NCI-H82 treated with DMSO at 0.1 percent for 48 hours (cell line): ENCODE data around the gene DFFB.
A peak's percentile ranks its signal among the peaks of the same experiment; 100 is the strongest.

Source experiments
- DNase-seq: peaks from one replicate; lab custom pipeline; 2025; ENCODE audit not compliant: unreplicated experiment; lab: John Stamatoyannopoulos, UW

Gene DFFB

DNA sequence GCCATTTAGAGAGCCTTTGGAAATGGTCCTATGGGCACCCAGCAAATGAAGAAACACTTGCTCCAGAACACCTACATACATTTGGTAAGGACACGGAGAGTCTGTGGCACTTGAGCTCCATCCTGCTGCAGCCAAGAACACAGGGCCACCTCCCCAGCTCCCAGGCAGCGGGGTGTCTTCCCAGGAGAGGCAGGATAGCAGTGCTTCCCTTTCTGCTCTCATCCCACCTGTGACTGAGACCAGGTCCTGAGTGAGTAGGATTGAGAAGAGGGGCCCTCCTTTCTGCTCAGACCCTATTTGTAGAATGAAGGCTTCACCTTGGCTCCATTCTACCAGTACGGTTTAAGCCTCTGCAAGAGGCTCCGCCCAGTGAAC, 38.7 kb downstream of the DFFB start:
- DNase-seq = no peak

DNA sequence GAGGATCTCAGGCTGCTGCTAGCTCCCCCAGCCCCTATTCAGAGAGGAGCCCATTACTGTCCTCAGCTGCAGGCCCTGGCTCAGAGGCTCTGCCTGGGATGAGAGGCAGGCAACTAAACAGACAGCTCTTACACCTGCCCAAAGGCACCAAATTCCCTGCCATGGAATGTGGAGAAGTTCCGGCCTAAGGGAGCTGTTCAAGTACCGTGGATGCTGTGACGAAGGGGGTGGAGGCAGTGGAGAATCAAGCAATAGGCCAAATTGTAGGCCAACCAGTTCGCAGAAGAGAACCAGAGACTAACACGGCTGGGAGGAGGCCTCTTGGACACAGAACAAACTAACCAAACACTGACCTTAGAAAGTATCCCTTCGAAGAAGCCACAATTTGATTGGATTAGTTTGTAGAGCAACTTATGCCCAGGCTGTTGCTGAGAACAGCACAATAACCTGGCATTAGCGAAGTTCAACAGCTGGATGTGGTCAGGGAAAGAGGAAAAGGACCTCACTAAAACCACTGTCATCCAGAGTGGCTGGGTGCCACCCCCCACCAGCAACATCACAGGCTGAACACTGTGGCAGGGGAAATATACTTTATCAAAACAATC, 39.2 kb downstream of the DFFB start:
- DNase-seq = no peak

- DNase-seq = no peak
Measured at GRCh38 chr1:3898475-3898735, 41.1 kb downstream of the DFFB start.

DNA sequence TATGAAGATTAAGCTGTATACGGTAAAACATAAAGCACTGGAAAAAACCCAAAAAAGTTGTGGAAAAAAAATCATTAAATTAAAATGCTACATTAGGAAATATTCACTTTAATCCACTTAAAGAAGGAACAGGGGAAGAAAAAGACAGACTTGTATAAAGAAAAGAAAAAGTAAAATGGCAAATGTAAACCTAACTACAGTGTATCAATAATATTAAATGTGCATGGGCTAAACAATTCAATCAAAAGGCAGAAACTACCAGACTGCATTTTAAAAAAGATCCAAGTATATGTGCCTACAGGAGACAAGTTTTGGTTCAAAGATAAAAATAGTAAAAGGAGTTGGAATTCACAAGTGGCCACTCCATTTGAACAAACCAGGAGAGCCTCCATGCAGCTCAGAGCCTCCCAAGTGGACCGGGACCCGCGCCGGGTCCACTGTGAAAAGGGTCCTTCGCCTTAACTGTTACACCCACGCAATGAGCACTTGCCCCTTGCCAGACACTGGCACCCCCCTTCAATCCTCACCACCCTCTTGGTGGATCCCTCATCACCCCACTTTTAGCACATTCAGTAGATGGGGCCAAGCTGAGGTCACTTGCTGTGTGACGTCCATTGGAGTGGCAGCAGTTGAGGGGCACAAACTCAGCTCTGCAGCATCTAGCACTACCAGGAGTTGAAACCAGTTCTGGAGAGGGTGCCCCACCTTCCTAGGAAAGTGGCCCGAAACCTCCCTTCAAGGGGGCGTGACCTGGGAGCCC, 41.9 kb downstream of the DFFB start:
- DNase-seq = no peak

GRCh38 chr1:3899754-3900149, 42.5 kb downstream of the DFFB start:
- no peak for DNase-seq

GRCh38 chr1:3900150-3900968, 43.1 kb downstream of the DFFB start, which contains the start of gene C1orf174:
TSS of gene C1orf174 (minus strand) at chr1:3900272. CDS start at chr1:3900186, 86 bp downstream.
- DNase-seq = peak; percentile 95

DNA sequence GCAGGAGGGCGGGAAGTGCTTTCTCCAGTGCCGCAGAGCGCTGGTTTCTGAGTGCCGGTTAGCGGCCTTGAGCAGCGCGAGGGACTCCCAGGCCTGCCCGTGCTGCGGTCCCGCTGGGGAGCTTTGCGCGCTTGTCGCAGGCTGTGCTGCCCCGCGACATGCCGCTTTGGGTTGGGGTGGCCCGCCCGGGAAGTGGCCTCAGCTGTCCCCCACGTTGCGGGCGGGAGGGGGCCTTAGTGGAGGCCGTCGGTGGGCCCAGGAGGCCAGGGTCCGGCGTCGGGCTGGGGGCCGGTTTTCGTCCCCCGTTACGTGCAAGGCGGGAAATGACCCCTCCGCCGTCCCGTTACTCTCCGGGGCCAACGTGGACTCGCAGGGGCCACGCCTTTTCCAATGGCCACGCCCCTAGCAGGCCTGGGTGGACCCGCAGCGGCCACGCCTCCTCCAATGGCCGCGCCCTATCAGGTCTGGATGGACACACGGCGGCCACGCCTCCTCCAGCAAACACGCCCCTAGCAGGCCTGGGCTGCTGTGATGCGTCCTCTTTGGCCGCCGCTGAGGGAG, 43.8 kb downstream of the DFFB start:
- DNase-seq = peak; percentile 75

- no peak for DNase-seq
Measured at GRCh38 chr1:3902111-3902511, 44.8 kb downstream of the DFFB start.

DNA sequence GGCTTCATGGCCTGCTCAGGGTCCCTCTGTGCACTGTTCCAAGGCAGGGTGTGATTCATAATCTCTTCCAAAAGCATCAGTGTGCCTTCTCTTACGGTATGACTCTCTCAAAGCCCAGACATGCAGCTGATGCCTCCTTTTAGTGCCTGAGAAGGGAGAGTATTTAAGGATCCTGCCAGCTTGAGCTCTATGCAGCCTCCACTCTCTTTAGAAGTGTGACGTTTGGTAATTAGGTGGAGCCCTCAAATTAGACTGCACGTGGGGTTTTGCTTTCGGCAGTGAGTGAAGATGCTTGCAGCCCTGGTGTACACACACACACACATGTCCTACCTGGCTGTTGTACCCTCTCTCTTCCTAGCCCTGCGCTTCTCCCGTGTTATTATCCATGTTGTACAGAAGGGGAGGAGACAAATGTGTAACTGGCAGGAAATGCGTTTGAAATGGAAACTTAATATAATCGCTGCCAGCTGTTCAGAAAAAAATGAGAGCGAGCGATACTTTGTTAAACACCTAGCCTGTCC, 45.4 kb downstream of the DFFB start:
- DNase-seq = no peak

DNA sequence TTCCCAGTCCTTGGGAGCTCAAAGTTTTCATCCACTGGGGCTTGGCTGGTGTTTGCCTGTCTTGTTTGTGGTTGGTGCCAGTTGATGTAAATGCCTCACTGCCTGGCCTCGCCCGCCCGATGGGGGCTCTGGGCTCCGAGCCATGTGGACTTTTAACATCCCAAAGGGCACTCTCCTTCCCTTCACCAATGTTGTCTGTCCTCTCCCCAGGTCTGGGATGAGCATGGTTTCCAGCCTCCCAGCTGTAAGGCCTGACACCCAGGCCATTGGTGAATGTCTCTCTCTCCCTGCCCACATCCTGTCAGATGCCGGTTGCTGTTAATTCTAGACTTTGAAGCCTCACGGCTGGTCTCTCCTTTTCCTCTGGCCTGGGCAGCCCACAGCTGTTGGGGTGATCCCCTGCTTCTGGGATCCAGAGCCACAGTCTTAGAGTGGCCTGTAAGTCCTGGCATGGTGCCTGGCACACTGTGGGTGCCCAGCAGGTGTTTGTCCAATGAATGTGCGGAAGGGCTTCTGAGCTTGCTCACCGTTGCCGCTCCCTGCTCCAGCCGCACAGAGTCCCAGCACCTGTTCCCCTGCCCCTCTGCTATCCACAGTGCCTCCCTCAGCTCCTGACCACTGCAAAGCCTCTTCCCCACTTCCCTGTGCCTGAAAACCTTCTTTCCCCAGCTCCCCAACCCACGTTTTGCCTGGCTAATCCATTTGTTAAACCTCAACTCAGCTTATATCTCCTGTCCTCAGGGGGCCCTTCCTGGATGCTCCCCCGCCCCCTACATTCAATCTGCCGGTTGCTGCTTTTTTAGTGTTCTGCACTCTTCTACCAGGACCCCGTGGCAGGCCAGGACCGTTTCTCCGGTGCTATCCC, 46.1 kb downstream of the DFFB start:
- no peak for DNase-seq

DNA sequence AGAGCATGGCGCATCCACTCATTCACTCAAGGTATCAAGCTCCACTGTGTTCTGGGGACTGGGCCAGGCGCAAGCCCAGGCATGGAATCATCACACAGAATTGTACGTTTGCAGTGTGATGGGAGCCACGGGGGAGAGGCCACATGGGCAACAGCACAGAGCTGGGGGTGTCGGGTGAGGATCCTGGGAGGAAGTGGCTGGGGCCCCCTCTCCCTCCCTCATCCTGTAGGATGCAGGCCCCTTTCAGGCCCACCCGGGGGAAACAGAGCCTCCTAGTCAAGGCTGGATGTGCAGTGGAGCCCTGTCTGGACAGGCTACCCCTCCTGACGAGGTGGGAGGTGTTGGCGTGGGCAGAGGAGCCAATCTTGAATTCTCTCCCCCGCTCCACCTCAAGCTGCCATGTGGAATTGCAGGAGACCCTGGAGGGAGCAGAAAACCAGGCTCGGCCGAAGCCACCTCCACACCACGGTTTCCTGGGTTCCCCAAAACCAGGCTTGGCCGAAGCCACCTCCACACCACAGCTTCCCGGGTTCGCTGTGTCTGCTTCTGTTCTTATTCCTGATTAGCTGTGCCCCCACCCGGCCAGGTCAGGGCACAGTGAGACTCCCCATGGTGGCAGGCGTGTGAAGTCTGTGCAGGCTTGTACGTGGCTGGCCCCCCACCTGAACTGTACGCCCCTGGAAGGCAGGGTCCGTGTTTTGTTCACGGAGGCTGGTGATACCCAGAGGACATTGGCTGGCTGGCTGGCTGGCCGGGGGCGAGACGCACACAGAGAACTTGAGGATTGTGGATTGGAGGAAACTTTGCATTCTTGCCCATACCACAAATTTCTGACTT, 46.9 kb downstream of the DFFB start:
- DNase-seq = no peak

GRCh38 chr1:3904843-3905185, 47.5 kb downstream of the DFFB start:
- no peak for DNase-seq

GRCh38 chr1:3905266-3905952, 48.1 kb downstream of the DFFB start:
- no peak for DNase-seq

- DNase-seq = no peak
Measured at GRCh38 chr1:3905953-3906671, 48.8 kb downstream of the DFFB start.

DNA sequence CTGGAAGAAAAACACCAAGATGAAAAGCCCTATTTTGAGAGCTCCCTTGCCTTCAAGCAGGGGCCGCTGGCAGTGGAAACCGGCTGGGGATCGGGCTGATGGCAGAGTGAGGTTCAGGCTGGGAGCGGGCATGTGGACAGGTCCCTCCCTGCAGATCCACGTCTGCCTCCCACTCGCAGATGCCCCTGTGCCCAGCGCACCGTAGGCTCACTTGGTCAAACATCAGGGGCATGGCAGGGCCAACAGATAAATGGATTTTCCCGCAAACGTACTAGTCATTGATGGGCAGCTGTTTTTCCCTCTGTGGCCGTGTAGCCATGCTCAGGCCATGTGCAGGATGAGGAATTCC, 49.4 kb downstream of the DFFB start:
- no peak for DNase-seq

DNA sequence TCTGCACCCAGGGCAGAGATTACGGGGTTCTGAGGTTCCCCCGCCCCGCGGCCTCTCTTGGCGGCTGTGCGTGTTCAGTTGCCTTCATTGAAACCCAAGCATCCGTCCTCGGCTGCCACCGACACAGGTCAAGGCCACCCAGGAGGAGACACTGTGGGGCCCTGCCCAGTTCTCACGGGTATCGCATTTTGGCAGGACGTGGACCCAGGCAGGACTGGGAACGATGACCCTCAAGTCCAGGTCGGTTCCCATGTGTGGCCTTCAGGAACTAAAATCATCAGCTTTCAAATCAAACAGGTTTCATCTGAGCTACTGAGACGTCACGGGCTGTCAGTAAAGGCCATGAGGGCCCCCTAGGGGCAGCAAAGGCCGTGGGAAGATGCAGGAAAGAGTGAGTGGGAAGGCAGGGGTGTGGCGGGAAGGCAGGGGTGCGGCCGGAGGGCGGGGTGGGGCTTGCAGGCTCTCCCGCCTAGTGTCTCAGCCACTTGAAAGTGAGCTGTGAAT, 49.8 kb downstream of the DFFB start:
- no peak for DNase-seq

- no peak for DNase-seq
Measured at GRCh38 chr1:3907621-3908165, 50.4 kb downstream of the DFFB start.

GRCh38 chr1:3908886-3909517, 51.7 kb downstream of the DFFB start:
- DNase-seq = no peak
